ENCODE results near the gene CDKN1B.

CDKN1B gene

GRCh38 chr12:12770262-12770661 lies 53.1 kb downstream of the CDKN1B start:
- DNase-seq, result no peak

Data from DMS79 (cell line).